IMR-90 (cell line): ENCODE data around the gene PREP.

Experiments
- SMC3 ChIP-seq: fragments of 150-350 bp; IDR thresholded peaks from 2 replicates; pipeline ENCODE4 v1.6.1; 2016; ENCODE audit warnings: low read depth, mild to moderate bottlenecking, antibody characterized with exemption, low read length, moderate library complexity
- TF ChIP-seq, protein P1 (sequence below): conservative IDR thresholded peaks from 2 replicates; pipeline ENCODE4 v1.5.1; 2012; ENCODE audit warnings: mild to moderate bottlenecking, low read depth, low read length, improper control_type of control experiment

DNA sequence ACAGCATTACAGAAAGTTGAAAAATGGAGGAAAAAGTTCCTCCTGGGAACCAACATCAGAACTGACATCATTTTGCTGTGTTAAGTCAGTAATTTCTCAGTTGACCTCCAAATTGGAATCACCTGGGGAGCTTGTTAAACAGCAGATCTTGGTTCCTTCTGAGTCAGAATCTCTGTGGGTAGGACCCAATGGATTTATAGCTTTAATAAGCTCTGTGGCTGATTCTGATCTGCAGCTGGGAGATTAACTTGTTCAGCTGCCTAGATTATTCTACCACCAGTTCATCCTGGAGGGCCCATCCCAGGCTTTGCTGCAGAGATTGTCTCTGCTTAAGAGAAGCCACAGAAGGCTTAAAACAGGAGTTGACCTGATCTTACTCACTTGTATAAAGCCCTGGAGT is 132.4 kb downstream of the PREP start:
- TF ChIP-seq SMC3 = no peak
- TF ChIP-seq, protein P1, sequence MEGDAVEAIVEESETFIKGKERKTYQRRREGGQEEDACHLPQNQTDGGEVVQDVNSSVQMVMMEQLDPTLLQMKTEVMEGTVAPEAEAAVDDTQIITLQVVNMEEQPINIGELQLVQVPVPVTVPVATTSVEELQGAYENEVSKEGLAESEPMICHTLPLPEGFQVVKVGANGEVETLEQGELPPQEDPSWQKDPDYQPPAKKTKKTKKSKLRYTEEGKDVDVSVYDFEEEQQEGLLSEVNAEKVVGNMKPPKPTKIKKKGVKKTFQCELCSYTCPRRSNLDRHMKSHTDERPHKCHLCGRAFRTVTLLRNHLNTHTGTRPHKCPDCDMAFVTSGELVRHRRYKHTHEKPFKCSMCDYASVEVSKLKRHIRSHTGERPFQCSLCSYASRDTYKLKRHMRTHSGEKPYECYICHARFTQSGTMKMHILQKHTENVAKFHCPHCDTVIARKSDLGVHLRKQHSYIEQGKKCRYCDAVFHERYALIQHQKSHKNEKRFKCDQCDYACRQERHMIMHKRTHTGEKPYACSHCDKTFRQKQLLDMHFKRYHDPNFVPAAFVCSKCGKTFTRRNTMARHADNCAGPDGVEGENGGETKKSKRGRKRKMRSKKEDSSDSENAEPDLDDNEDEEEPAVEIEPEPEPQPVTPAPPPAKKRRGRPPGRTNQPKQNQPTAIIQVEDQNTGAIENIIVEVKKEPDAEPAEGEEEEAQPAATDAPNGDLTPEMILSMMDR = no peak
